NCI-H1694 treated with DMSO at 0.1 percent for 48 hours (cell line): Measurements from ENCODE around the gene MS4A13.
"Not testable (repeated sequence)": the region's sequence is repeated elsewhere in the genome, so short reads cannot be mapped to it uniquely, and the experiment has no call there.

Experiments
- DNase-seq: peaks from one replicate; lab custom pipeline; 2025; lab: John Stamatoyannopoulos, UW

MS4A13 gene

GRCh38 chr11:60515144-60515855 lies at the start of gene MS4A13:
Gene MS4A13 (plus strand): TSS chr11:60515392. CDS start chr11:60518084, 2,692 bp downstream.
- DNase-seq = no peak

GRCh38 chr11:60468829-60469228 lies 46.4 kb upstream of the MS4A13 start:
- DNase-seq = no peak

GRCh38 chr11:60469723-60470122 lies 45.5 kb upstream of the MS4A13 start:
- DNase-seq = no peak

- no peak for DNase-seq
Observed at GRCh38 chr11:60477035-60477445, 38.2 kb upstream of the MS4A13 start.

GRCh38 chr11:60482361-60482760 lies 32.8 kb upstream of the MS4A13 start:
- no peak for DNase-seq

- DNase-seq = peak; percentile 5
Observed at GRCh38 chr11:60485987-60486386, 29.2 kb upstream of the MS4A13 start.

- no peak for DNase-seq
Observed at GRCh38 chr11:60492488-60493009, 22.6 kb upstream of the MS4A13 start, which contains the start of gene MS4A12. Gene MS4A12 (plus strand): TSS chr11:60492778. CDS start chr11:60497319, 4,541 bp downstream.

- no peak for DNase-seq
Observed at GRCh38 chr11:60493454-60493853, 21.7 kb upstream of the MS4A13 start.

- DNase-seq = no peak
Observed at GRCh38 chr11:60498399-60498798, 16.8 kb upstream of the MS4A13 start.

GRCh38 chr11:60498853-60499252 lies 16.3 kb upstream of the MS4A13 start:
- DNase-seq = no peak

- no peak for DNase-seq
Observed at GRCh38 chr11:60500276-60500910, 14.8 kb upstream of the MS4A13 start.

GRCh38 chr11:60502221-60502775 lies 12.9 kb upstream of the MS4A13 start:
- no peak for DNase-seq

GRCh38 chr11:60504219-60504905 lies 10.8 kb upstream of the MS4A13 start:
- no peak for DNase-seq

- not testable (repeated sequence) for DNase-seq
Observed at GRCh38 chr11:60509609-60510008, 5.6 kb upstream of the MS4A13 start.

GRCh38 chr11:60510209-60510608 lies 5.0 kb upstream of the MS4A13 start:
- not testable (repeated sequence) for DNase-seq

GRCh38 chr11:60511393-60511792 lies 3.8 kb upstream of the MS4A13 start:
- DNase-seq = no peak

- no peak for DNase-seq
Observed at GRCh38 chr11:60512651-60513225, 2.5 kb upstream of the MS4A13 start.

GRCh38 chr11:60513496-60514460 lies 1.4 kb upstream of the MS4A13 start:
- no peak for DNase-seq

- no peak for DNase-seq
Observed at GRCh38 chr11:60528465-60528864, 13.3 kb downstream of the MS4A13 start.

- no peak for DNase-seq
Observed at GRCh38 chr11:60528934-60529333, 13.7 kb downstream of the MS4A13 start.
